Measurements from ENCODE around the gene NRARP.
"Not testable (repeated sequence)": the region's sequence is repeated elsewhere in the genome, so short reads cannot be mapped to it uniquely, and the experiment has no call there.

NRARP gene

DNA sequence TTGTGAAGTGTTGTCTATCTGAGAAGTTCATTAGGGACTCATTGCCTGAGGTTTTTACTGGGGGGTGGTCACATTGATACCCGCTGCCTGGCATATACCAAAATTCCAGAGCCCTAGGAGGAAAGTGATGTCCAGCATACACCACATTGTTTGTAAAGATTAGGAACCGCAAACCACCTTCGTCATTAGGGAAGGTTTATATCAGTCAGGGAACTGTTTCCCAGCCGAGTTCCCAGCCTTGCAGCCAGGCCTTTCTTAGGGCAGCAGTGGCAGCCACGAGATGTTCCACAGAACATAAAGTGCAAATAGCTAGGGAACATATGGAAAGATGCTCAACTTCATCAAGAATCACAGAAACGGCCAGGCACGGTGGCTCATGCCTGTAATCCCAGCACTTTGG is 40.4 kb upstream of the NRARP start:
- POLR2A ChIA-PET: no interaction called here
- TF ChIP-seq FOXM1 (IDR thresholded peaks at IDR 0.05; ENCODE audit: borderline replicate concordance): no peak
- TF ChIP-seq, protein P1, sequence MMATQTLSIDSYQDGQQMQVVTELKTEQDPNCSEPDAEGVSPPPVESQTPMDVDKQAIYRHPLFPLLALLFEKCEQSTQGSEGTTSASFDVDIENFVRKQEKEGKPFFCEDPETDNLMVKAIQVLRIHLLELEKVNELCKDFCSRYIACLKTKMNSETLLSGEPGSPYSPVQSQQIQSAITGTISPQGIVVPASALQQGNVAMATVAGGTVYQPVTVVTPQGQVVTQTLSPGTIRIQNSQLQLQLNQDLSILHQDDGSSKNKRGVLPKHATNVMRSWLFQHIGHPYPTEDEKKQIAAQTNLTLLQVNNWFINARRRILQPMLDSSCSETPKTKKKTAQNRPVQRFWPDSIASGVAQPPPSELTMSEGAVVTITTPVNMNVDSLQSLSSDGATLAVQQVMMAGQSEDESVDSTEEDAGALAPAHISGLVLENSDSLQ (IDR thresholded peaks at IDR 0.05): no peak
- TF ChIP-seq SP1 (IDR thresholded peaks at IDR 0.05): no peak
- TF ChIP-seq CTBP1 (IDR thresholded peaks at IDR 0.05; ENCODE audit: borderline replicate concordance): no peak
- CTCF ChIA-PET: no interaction called here
- no peak for DNase-seq (ENCODE audit: extremely low spot score)

DNA sequence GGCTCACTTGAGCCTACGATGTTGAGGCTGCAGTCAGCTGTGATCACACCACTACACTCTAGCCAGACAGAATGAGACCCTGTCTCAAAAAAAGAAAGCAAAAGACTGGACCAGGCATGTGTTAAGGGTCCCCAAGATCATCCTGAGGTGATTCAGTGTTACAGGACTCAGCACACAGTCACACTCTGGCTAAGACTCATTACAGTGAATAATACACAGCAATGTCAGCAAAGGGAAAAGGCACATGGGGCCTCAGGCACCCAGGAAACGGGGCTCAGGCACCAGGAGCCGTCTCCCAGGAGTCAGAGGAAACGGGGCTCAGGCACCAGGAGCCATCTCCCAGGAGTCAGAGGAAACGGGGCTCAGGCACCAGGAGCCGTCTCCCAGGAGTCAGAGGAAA is 39.2 kb upstream of the NRARP start:
- no peak for TF ChIP-seq SP1 (IDR thresholded peaks at IDR 0.05)
- TF ChIP-seq FOXA1 (IDR thresholded peaks at IDR 0.05): no peak
- TF ChIP-seq SUZ12 (IDR thresholded peaks at IDR 0.05): no peak
- TF ChIP-seq LEF1 (IDR thresholded peaks at IDR 0.05; ENCODE audit: borderline replicate concordance): no peak
- no peak for TF ChIP-seq ELF4 (IDR thresholded peaks at IDR 0.05)
- no peak for TF ChIP-seq NFRKB (IDR thresholded peaks at IDR 0.05)
- TF ChIP-seq, protein P1 (IDR thresholded peaks at IDR 0.05): no peak
- TF ChIP-seq HDGF (IDR thresholded peaks at IDR 0.05; ENCODE audit: borderline replicate concordance): no peak
- no peak for TF ChIP-seq FOXK2 (IDR thresholded peaks at IDR 0.05)
- TF ChIP-seq L3MBTL2 (conservative IDR thresholded peaks at IDR 0.05): no peak
- no peak for TF ChIP-seq FOXM1 (IDR thresholded peaks at IDR 0.05; ENCODE audit: borderline replicate concordance)
- no peak for TF ChIP-seq BHLHE40 (IDR thresholded peaks at IDR 0.05; ENCODE audit: borderline replicate concordance)
- no peak for TF ChIP-seq TARDBP (IDR thresholded peaks at IDR 0.05)
- no peak for TF ChIP-seq ARNT (IDR thresholded peaks at IDR 0.05)
- TF ChIP-seq ZNF384 (IDR thresholded peaks at IDR 0.05): no peak
- TF ChIP-seq CTBP1 (IDR thresholded peaks at IDR 0.05; ENCODE audit: borderline replicate concordance): no peak
- no peak for DNase-seq (ENCODE audit: extremely low spot score)
- CTCF ChIA-PET: no interaction called here
- POLR2A ChIA-PET: no interaction called here

DNA sequence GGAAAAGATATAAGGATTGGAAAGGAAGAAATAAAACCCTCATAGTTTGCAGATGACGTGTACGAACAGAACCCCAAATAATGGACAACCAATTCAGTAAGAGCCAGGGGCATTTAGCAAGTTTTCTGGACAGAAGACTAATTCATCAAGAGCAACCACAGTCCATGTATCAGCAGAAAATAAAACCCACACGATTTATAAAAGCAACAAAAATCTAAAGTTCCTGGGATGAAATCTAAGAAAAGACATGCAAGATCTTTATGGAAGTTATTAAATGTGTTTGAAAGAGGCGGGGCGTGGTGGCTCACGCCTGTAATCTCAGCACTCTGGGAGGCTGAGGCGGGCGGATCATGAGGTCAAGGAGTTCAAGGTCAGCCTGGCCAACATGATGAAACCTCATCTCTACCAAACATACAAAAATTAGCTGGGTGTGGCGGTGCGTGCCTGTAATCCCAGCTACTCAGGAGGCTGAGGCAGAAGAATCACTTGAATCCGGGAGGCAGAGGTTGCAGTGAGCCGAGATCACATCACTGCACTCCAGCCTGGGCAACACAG is 37.9 kb upstream of the NRARP start:
- POLR2A ChIA-PET: not testable (repeated sequence)

DNA sequence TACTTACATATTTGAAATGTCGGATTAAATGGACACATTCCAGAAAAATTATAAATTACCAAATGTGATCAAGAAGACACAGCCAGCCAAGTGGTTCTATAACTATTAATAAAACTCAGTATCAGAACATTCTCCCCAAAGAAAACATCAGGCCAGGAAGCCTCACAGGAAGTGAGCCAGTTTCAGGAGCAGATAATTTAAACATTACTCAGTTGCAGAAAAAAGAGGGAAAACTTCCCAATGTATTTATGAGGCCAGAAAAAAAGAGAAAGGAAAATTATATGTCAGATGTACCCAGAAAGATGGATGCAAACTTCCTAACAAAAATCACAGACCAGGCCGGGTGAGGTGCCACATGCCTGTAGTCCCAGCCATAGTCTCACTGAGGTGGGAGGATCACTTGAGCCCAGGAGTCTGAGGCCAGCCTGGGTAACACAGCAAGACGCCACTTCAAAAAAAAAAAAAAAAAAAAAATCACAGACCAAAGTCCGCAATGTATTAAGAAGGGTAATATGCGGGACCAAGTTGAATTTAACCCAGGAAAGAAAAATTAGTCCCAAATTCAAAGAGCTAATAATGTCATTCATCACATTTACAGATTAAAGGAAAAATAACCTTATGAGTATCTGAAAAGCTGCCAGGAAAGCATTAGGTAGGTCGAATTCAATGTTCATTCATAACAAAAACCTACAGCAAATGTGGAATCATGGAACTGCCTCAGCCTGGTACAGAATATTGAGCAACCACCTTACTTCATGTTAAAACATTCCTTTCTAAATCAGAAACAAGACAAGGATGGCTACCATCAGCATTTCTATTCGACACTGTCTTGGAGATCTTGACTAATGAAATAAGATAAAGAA is 37.2 kb upstream of the NRARP start:
- ChIA-PET CTCF (no interaction called here), POLR2A (no interaction called here)
- no peak for DNase-seq (ENCODE audit: extremely low spot score)
- TF ChIP-seq FOXM1 (IDR thresholded peaks at IDR 0.05; ENCODE audit: borderline replicate concordance): no peak

More for the DNA sequence above, 37.9 kb upstream of the NRARP start:
- CTCF ChIA-PET; DNase-seq (ENCODE audit: extremely low spot score): not testable (repeated sequence)

DNA sequence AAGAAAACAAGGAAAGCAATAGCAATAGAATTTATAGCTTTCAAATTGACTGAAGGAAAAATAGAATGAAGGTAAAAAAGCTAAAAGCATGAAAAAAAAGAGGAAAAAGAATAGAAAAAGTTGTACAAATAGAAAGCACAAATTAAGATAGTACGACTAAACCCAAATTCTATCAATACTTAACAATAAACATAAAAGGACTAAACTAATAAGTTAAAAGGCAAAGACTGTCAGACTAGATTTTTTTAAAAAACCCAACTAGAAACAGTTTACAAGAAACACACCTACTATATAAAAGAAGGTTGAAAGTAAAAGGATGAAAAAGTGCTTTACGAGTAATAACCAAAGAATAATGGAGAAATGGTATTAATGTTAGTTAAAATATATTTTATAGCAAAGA is 34.7 kb upstream of the NRARP start:
- CTCF ChIA-PET: no interaction called here
- no peak for TF ChIP-seq LEF1 (IDR thresholded peaks at IDR 0.05; ENCODE audit: borderline replicate concordance)
- no peak for DNase-seq (ENCODE audit: extremely low spot score)
- POLR2A ChIA-PET: no interaction called here

DNA sequence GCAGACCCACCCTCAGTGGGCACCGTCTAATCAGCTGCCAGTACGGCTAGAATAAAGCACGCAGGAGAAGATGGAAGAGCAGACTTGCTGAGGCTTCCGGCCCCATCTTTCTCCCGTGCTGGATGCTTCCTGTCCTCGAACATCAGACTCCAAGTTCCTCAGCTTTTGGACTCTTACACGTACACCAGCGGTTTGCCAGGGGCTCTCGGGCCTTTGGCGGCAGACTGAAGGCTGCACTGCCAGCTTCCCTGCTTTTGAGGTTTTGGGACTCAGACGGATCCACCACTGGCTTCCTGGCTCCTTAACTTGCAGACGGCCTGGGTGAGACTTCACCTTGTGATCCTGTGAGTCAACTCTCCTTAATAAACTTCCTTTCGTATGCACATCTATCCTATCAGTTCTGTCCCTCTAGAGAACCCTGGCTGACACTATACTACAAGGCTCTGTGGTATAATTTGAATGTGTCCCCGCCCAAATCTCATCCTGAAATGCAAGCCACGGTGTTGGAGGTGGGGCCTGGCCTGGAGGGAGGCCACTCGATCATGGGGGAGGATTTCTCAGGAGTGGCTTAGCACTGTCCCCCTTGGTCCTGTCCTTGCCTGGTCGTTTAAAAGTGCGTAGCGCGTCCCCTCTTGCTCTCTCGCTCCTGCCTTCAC is 31.1 kb upstream of the NRARP start:
- ChIA-PET CTCF (no interaction called here), POLR2A (no interaction called here)
- TF ChIP-seq FOXM1 (IDR thresholded peaks at IDR 0.05; ENCODE audit: borderline replicate concordance) (no peak), SP1 (IDR thresholded peaks at IDR 0.05) (no peak), LEF1 (IDR thresholded peaks at IDR 0.05; ENCODE audit: borderline replicate concordance) (no peak), CTBP1 (IDR thresholded peaks at IDR 0.05; ENCODE audit: borderline replicate concordance) (no peak), L3MBTL2 (conservative IDR thresholded peaks at IDR 0.05) (no peak), ZNF384 (IDR thresholded peaks at IDR 0.05) (no peak), BHLHE40 (IDR thresholded peaks at IDR 0.05; ENCODE audit: borderline replicate concordance) (no peak), FOXK2 (IDR thresholded peaks at IDR 0.05) (no peak), SUZ12 (IDR thresholded peaks at IDR 0.05) (no peak), HDGF (IDR thresholded peaks at IDR 0.05; ENCODE audit: borderline replicate concordance) (no peak)
- TF ChIP-seq, protein P1 (IDR thresholded peaks at IDR 0.05): no peak
- no peak for DNase-seq (ENCODE audit: extremely low spot score)

DNA sequence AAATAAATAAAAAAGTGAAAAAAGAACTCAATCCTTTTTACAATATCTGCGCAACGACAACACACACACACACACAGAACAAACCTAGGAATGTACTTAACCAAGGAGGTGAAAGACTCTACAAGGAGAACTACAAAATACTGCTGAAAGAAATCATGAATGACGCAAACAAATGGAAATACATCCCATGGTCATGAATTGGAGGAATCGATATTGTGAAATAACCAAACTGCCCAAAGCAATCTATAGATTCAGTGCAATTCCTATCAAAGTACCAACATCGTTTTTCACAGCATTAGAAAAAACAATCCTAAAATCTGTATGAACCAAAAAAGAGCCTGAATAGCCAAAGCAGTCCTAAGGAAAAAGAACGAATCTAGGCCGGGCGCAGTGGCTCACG is 29.9 kb upstream of the NRARP start:
- TF ChIP-seq CTBP1 (IDR thresholded peaks at IDR 0.05; ENCODE audit: borderline replicate concordance) (no peak), SUZ12 (IDR thresholded peaks at IDR 0.05) (no peak), NFRKB (IDR thresholded peaks at IDR 0.05) (no peak), ZNF384 (IDR thresholded peaks at IDR 0.05) (no peak), TARDBP (IDR thresholded peaks at IDR 0.05) (no peak), FOXA1 (IDR thresholded peaks at IDR 0.05) (no peak), FOXK2 (IDR thresholded peaks at IDR 0.05) (no peak), SP1 (IDR thresholded peaks at IDR 0.05) (no peak), HDGF (IDR thresholded peaks at IDR 0.05; ENCODE audit: borderline replicate concordance) (no peak), BHLHE40 (IDR thresholded peaks at IDR 0.05; ENCODE audit: borderline replicate concordance) (no peak), ARNT (IDR thresholded peaks at IDR 0.05) (no peak), FOXM1 (IDR thresholded peaks at IDR 0.05; ENCODE audit: borderline replicate concordance) (no peak)
- DNase-seq (ENCODE audit: extremely low spot score): no peak
- ChIA-PET POLR2A (no interaction called here), CTCF (no interaction called here)
